Measurements from ENCODE around the gene PARN.
"Not testable (repeated sequence)": the region's sequence is repeated elsewhere in the genome, so short reads cannot be mapped to it uniquely, and the experiment has no call there.

Gene PARN

GRCh38 chr16:14629919-14630619 lies at the start of gene PARN:
Gene PARN, minus strand, starts transcription at chr16:14630260. Its CDS starts 135 bp downstream, at chr16:14630125.
- peak; percentile 98 for DNase-seq (ENCODE audit: low spot score)

GRCh38 chr16:14678748-14679497 lies 48.9 kb upstream of the PARN start:
- no peak for DNase-seq (ENCODE audit: low spot score)

- no peak for DNase-seq (ENCODE audit: low spot score)
These were observed 47.6 kb upstream of the PARN start for GRCh38 chr16:14677627-14678026.

- DNase-seq (ENCODE audit: low spot score), result no peak
These were observed 46.6 kb upstream of the PARN start for GRCh38 chr16:14676633-14677032.

- DNase-seq (ENCODE audit: low spot score), result no peak
These were observed 42.4 kb upstream of the PARN start for GRCh38 chr16:14672403-14672971.

GRCh38 chr16:14669776-14670175 lies 39.7 kb upstream of the PARN start:
- DNase-seq (ENCODE audit: low spot score), result no peak

GRCh38 chr16:14668556-14669223 lies 38.6 kb upstream of the PARN start:
- no peak for DNase-seq (ENCODE audit: low spot score)

GRCh38 chr16:14667347-14668266 lies 37.5 kb upstream of the PARN start:
- no peak for DNase-seq (ENCODE audit: low spot score)

GRCh38 chr16:14658063-14658462 lies 28.0 kb upstream of the PARN start:
- DNase-seq (ENCODE audit: low spot score), result no peak

GRCh38 chr16:14652726-14653125 lies 22.7 kb upstream of the PARN start:
- no peak for DNase-seq (ENCODE audit: low spot score)

GRCh38 chr16:14650629-14651028 lies 20.6 kb upstream of the PARN start:
- no peak for DNase-seq (ENCODE audit: low spot score)

- no peak for DNase-seq (ENCODE audit: low spot score)
These were observed 19.8 kb upstream of the PARN start for GRCh38 chr16:14649816-14650215.

GRCh38 chr16:14641926-14642325 lies 11.9 kb upstream of the PARN start:
- DNase-seq (ENCODE audit: low spot score), result no peak

- no peak for DNase-seq (ENCODE audit: low spot score)
These were observed 11.1 kb upstream of the PARN start for GRCh38 chr16:14641206-14641605.

GRCh38 chr16:14640538-14640937 lies 10.5 kb upstream of the PARN start:
- DNase-seq (ENCODE audit: low spot score), result no peak

- DNase-seq (ENCODE audit: low spot score), result not testable (repeated sequence)
These were observed 6.8 kb upstream of the PARN start for GRCh38 chr16:14636951-14637240.

- not testable (repeated sequence) for DNase-seq (ENCODE audit: low spot score)
These were observed 6.3 kb upstream of the PARN start for GRCh38 chr16:14636179-14636950.

- no peak for DNase-seq (ENCODE audit: low spot score)
These were observed 5.5 kb upstream of the PARN start for GRCh38 chr16:14635395-14636165.

- DNase-seq (ENCODE audit: low spot score), result no peak
These were observed 4.3 kb upstream of the PARN start for GRCh38 chr16:14634389-14634725.

Measured in CD4-positive, alpha-beta T cell treated with Interleukin-6 at 100 ng/mL for 8 hours (primary cell).